GM12864 (cell line): ENCODE measurements around the gene TRPC4.

Experiments
- DNase-seq: peaks from one replicate; pipeline ENCODE4 v3.0.0-alpha.2; 2011; ENCODE audit warnings: low read depth
- H3K4me3 ChIP-seq: 2 replicates; pipeline ENCODE4 v1.5.1; 2011; ENCODE audit warnings: mild to moderate bottlenecking, low read depth, low read length, control low read depth
- TF ChIP-seq, protein P1 (sequence below): IDR thresholded peaks from 2 replicates; pipeline ENCODE4 v1.5.1; 2011; ENCODE audit warnings: low read depth, mild to moderate bottlenecking, moderate library complexity, low read length, control low read depth, inconsistent platforms; ENCODE audit errors: missing control alignments

Gene TRPC4

DNA sequence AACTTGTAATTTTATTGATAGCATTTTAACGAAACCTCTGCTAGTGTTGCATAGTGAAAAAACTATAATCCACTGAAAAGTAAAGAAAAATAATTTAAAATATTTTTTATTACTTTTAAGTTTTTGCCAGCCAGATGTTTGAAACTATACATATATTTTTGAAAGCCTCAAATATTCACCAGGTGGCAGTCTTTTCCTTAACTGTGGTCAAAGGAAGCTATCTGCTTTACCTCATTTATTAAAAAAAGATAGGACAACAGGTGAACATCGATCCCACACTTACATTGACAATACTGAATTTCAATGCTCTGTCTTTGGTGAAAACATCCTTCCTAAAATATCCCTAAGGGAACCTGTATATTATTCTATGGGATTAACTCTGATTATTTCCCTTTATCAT is 100.5 kb downstream of the TRPC4 start:
- no peak for DNase-seq
- H3K4me3 ChIP-seq: no peak overlapping the region
- TF ChIP-seq, protein P1, sequence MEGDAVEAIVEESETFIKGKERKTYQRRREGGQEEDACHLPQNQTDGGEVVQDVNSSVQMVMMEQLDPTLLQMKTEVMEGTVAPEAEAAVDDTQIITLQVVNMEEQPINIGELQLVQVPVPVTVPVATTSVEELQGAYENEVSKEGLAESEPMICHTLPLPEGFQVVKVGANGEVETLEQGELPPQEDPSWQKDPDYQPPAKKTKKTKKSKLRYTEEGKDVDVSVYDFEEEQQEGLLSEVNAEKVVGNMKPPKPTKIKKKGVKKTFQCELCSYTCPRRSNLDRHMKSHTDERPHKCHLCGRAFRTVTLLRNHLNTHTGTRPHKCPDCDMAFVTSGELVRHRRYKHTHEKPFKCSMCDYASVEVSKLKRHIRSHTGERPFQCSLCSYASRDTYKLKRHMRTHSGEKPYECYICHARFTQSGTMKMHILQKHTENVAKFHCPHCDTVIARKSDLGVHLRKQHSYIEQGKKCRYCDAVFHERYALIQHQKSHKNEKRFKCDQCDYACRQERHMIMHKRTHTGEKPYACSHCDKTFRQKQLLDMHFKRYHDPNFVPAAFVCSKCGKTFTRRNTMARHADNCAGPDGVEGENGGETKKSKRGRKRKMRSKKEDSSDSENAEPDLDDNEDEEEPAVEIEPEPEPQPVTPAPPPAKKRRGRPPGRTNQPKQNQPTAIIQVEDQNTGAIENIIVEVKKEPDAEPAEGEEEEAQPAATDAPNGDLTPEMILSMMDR: no peak

DNA sequence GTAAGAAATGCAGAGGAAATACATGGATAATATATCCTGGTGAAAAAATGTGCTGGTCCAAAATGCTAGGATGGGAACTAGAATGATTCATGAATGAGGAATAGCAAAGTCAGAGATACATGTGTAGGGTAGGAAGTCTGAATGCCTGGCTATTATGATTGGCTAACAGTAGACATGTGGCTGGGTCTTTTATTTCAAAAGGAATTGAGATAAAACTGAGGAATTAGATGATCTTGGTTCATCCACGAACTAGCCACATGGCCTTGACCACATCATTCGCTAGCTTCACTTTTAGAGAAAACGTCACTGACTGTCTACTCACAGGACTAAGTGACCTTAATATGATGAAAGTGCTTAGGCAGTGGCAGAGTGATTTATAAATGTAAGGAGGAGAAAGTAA is 103.1 kb downstream of the TRPC4 start:
- TF ChIP-seq, protein P1: no peak
- no peak for DNase-seq

DNA sequence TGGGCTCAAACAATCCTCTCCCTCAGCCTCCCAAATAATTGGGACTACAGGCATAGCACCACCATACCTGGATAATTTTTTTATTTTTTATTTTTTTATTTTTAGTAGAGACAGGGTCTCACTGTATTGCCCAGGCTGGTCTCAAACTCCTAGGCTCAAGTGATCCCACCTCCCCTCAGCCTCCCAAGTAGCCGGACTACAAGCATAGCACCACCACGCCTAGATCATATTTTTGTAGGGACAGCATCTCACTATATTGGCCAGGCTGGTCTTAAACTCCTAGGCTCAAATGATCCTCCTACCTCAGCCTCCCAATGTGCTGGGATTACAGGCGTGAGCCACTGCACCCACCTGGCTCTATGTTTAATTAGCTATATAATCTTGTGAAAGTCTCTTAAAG is 114.2 kb downstream of the TRPC4 start:
- H3K4me3 ChIP-seq: no peak overlapping the region
- no peak for DNase-seq
- TF ChIP-seq, protein P1: no peak

More for the DNA sequence above, 103.1 kb downstream of the TRPC4 start:
- no peak overlapping the region for H3K4me3 ChIP-seq

DNA sequence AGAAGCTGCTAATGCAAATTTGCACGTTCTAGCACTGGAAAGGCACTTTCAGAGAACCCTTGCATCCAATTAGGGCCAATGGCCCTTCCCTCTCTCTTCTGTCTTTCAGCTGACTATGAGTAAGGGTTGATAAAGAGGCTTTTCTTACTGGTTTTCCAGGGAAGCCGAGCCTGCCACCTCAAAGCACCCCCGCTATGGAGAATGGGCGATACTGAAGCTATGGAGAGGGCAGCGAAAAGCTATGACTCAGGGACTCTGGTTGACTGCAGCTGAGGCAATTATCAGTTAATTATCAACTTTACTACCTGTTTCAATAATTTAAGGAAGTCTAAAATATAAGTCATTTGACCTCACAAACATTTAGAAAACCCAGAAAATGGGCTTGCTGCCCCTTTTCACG is 115.8 kb downstream of the TRPC4 start:
- no peak for DNase-seq
- no peak overlapping the region for H3K4me3 ChIP-seq
- TF ChIP-seq, protein P1: no peak

DNA sequence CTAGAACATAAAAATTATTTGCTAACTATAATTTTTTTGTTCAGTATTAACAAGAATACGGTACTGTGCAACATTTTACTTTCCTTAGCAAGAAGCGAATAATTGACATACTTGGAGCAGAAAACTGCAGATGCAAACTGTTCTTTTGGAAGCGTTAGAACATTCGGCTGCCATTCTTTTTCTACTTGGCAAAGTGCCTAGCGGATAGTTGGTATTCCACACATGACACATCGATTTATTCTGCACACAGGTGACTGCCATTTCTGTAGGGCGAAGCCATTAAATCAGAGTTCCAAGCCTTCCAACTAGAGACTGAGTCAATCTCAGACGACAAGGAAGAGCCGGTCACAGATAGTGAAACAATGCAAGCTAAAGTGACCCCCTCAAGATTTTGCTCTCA is 117.4 kb downstream of the TRPC4 start:
- no peak overlapping the region for H3K4me3 ChIP-seq
- DNase-seq: no peak
- TF ChIP-seq, protein P1: no peak

DNA sequence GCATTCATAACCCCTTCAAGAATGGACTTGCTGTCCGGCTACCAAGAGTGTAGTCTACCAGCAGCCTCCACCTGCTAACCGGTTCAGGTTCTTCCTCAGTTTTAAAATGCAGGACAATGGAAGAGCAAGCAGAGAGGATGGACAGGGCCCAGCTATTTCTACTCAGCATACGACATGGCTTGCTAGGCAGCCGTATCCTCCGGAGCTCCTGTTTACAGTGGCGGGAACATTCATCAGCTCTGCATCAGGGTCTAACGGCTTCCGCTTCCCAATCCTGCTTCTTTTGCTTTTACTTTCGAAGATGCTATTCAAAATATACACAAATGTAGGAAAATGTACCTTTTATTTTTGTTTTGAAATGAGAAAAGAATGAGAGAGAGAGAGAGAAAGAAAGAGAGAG is 118.5 kb downstream of the TRPC4 start:
- no peak overlapping the region for H3K4me3 ChIP-seq
- no peak for DNase-seq
- TF ChIP-seq, protein P1: no peak

DNA sequence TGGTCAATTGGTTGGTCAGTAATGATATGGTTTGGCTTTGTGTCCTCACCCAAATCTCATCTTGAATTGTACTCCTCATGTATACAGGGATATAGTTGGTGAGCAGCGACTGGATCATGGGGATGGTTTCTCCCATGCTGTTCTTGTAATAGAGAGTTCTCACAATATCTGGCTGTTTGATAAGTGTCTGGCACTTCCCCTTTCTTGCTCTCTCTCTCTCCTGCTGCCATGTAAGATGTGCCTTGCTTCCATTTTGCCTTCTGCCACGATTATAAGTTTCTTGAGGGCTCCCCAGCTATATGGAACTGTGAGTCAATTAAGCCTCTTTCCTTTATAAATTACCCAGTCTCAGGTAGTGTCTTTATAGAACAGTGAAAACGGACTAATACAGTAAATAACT is 120.7 kb downstream of the TRPC4 start:
- DNase-seq: no peak
- TF ChIP-seq, protein P1: no peak
- H3K4me3 ChIP-seq: no peak overlapping the region
